A549 (cell line): ENCODE results near the gene DLX4.

Experiments used
- CTCF ChIP-seq: fragments of >200 bp; sonication (Bioruptor Twin); formaldehyde crosslinking; IDR thresholded peaks from 3 replicates; pipeline ENCODE4 v1.5.1; 2016
- EP300 ChIP-seq, 2 experiments: fragments of >200 bp; sonication (Bioruptor Twin); formaldehyde crosslinking; IDR thresholded peaks; 2 replicates in 1 of 2; 3 replicates in 1 of 2; pipeline ENCODE4 v1.6.1; 2016 to 2017
- ESRRA ChIP-seq: fragments of 150-350 bp; IDR thresholded peaks from 2 replicates; pipeline ENCODE4 v1.6.1; 2014; ENCODE audit warnings: mild to moderate bottlenecking, low read length, borderline replicate concordance
- POLR2A ChIP-seq: IDR thresholded peaks from 2 replicates; pipeline ENCODE4 v1.6.1; 2012; ENCODE audit warnings: mild to moderate bottlenecking, low read length
- RCOR1 ChIP-seq: fragments of 150-350 bp; IDR thresholded peaks from 2 replicates; pipeline ENCODE4 v1.6.1; 2014; ENCODE audit warnings: antibody characterized with exemption, low read length, low read depth
- SREBF2 ChIP-seq: fragments of 450-650 bp; IDR thresholded peaks from 2 replicates; pipeline ENCODE4 v1.6.1; 2014; ENCODE audit warnings: mild to moderate bottlenecking, moderate library complexity
- USF2 ChIP-seq: fragments of 450-650 bp; IDR thresholded peaks from 2 replicates; pipeline ENCODE4 v1.6.1; 2014; ENCODE audit warnings: antibody characterized with exemption
- TF ChIP-seq, protein P1 (sequence below): fragments of 200-600 bp; sonication (generic); IDR thresholded peaks from 2 replicates; pipeline ENCODE4 v1.6.1; 2016; ENCODE audit warnings: antibody characterized with exemption, mild to moderate bottlenecking, moderate library complexity
- TF ChIP-seq, protein P2 (sequence below): fragments of >200 bp; sonication (Bioruptor Twin); formaldehyde crosslinking; IDR thresholded peaks from 3 replicates; pipeline ENCODE4 v1.6.1; 2016
- TF ChIP-seq, protein P3 (sequence below): fragments of 150-350 bp; IDR thresholded peaks from 2 replicates; pipeline ENCODE4 v1.6.1; 2014; ENCODE audit warnings: low read depth, mild to moderate bottlenecking, low read length

DNA sequence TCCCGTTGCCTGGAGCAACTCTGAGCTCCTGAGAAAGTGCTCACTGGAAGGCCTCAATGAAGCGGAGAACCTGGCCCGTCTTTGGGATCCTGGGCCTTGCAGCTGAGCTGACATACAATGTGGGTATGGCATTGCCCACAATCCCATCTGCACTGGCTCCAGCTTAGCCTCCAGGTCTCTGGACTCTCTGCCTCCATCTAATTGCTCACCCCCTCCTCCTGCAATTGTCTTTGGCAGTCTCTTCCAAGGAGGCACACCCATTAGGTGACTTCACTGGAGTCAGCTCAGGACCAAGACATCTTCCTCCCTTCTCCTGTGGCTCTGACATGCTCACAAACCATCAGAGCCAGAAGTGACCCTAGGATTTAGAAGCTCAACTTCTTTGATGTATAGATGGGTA is 1.5 kb downstream of the DLX4 start:
- no peak for TF ChIP-seq POLR2A
- TF ChIP-seq ESRRA = no peak
- TF ChIP-seq, protein P1, sequence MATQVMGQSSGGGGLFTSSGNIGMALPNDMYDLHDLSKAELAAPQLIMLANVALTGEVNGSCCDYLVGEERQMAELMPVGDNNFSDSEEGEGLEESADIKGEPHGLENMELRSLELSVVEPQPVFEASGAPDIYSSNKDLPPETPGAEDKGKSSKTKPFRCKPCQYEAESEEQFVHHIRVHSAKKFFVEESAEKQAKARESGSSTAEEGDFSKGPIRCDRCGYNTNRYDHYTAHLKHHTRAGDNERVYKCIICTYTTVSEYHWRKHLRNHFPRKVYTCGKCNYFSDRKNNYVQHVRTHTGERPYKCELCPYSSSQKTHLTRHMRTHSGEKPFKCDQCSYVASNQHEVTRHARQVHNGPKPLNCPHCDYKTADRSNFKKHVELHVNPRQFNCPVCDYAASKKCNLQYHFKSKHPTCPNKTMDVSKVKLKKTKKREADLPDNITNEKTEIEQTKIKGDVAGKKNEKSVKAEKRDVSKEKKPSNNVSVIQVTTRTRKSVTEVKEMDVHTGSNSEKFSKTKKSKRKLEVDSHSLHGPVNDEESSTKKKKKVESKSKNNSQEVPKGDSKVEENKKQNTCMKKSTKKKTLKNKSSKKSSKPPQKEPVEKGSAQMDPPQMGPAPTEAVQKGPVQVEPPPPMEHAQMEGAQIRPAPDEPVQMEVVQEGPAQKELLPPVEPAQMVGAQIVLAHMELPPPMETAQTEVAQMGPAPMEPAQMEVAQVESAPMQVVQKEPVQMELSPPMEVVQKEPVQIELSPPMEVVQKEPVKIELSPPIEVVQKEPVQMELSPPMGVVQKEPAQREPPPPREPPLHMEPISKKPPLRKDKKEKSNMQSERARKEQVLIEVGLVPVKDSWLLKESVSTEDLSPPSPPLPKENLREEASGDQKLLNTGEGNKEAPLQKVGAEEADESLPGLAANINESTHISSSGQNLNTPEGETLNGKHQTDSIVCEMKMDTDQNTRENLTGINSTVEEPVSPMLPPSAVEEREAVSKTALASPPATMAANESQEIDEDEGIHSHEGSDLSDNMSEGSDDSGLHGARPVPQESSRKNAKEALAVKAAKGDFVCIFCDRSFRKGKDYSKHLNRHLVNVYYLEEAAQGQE = no peak
- TF ChIP-seq SREBF2 = no peak
- no peak for TF ChIP-seq EP300 (IDR thresholded peaks at IDR 0.05)
- no peak for TF ChIP-seq CTCF
- no peak for TF ChIP-seq USF2
- TF ChIP-seq RCOR1 = no peak
- TF ChIP-seq, protein P2, sequence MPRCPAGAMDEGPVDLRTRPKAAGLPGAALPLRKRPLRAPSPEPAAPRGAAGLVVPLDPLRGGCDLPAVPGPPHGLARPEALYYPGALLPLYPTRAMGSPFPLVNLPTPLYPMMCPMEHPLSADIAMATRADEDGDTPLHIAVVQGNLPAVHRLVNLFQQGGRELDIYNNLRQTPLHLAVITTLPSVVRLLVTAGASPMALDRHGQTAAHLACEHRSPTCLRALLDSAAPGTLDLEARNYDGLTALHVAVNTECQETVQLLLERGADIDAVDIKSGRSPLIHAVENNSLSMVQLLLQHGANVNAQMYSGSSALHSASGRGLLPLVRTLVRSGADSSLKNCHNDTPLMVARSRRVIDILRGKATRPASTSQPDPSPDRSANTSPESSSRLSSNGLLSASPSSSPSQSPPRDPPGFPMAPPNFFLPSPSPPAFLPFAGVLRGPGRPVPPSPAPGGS = no peak
- TF ChIP-seq, protein P3, sequence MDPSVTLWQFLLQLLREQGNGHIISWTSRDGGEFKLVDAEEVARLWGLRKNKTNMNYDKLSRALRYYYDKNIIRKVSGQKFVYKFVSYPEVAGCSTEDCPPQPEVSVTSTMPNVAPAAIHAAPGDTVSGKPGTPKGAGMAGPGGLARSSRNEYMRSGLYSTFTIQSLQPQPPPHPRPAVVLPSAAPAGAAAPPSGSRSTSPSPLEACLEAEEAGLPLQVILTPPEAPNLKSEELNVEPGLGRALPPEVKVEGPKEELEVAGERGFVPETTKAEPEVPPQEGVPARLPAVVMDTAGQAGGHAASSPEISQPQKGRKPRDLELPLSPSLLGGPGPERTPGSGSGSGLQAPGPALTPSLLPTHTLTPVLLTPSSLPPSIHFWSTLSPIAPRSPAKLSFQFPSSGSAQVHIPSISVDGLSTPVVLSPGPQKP = no peak
